Activated naive CD4-positive, alpha-beta T cell treated with anti-CD3 and anti-CD28 coated beads, Interleukin-2, amount 50 U/mL, for 72 hours (primary cell): ENCODE results near the gene KANK2. TPM values are rescaled to one million over a fixed set of nuclear protein-coding genes. Genes with fewer than 3 reads are reported as not detected.

ENCODE experiments used
- ATAC-seq, 2 donors: fragments of 150-1000 bp; cut with Tn5 transposase; 2 replicates each; pipeline ENCODE4 v1.10.0; 2021; ENCODE audit warnings: mild to moderate bottlenecking in 2 of 2, moderate library complexity in 2 of 2
- DNase-seq, 2 donors: peaks; one replicate each; pipeline ENCODE4 v3.0.0; 2021 to 2022; ENCODE audit warnings: low spot score in 2 of 2
- H3K27ac Mint-ChIP-seq, 2 donors: one replicate each; pipeline ENCODE4 v1.8.0; 2022; ENCODE audit warnings: mild to moderate bottlenecking in 2 of 2, mixed read lengths in 2 of 2
- H3K36me3 Mint-ChIP-seq, 2 donors: one replicate each; pipeline ENCODE4 v1.8.0; 2022; ENCODE audit warnings: mixed read lengths in 2 of 2
- H3K9me3 Mint-ChIP-seq, 2 donors: one replicate each; pipeline ENCODE4 v1.8.0; 2022; ENCODE audit warnings: mixed read lengths in 2 of 2
- total RNA-seq, 2 donors: library from RNA; stranded (reverse); gene quantifications; one replicate each; pipeline ENCODE4 v1.2.3, GENCODE V29; 2022

KANK2 gene
- total RNA-seq, 2 donors from 2014 or later: 1.6 to 5.5 TPM

DNA sequence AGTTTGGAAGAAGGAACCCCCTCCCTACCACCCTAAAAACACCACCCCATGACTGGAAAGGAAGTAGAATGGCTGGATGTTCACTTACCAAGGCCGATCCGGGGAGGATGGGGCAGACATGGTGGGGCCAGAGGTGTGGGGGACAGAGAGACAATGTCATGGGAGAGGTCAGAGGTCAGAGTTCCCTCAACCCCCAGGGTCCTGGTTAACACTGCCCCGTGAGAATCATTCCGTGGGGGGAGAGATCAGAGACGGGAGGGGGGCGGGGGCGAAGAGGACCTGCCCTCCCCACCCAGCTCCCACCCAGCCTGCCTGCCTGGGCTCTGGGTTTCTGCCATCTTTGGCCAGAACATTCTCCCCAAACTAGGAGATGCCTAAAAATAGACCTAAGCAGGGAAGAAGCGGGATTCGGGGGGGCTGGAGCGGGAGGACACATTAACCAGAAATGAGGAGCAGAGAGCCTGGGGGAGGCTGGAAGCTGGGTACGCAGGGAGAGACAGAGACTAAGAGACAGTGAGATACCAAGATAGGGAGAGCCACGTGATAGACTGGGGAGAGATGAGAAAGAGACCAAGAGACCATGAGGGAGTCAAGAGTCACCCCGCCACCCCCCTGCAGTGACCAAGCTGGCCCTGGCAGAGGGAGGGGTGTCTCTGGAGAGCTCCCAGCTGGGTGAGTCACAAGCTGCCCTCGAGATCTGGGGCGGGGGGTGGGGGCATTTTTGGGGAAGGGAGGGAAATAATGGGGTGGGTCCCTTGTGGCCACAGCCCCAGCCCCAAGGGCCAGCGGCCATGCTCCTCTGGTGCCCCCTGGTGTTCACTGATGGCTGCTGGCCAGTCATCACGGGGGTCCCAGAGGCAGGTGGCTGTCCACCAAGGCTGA, 6.1 kb upstream of the KANK2 start:
- no peaks in the 10 kb centered on the region for H3K9me3 Mint-ChIP-seq
- no peaks in the 10 kb centered on the region for H3K36me3 Mint-ChIP-seq
- peak; percentile 54 to 68 for ATAC-seq
- peak in 1 of 2 donors; percentile 60 for DNase-seq
- H3K27ac Mint-ChIP-seq: no peak overlapping the region

DNA sequence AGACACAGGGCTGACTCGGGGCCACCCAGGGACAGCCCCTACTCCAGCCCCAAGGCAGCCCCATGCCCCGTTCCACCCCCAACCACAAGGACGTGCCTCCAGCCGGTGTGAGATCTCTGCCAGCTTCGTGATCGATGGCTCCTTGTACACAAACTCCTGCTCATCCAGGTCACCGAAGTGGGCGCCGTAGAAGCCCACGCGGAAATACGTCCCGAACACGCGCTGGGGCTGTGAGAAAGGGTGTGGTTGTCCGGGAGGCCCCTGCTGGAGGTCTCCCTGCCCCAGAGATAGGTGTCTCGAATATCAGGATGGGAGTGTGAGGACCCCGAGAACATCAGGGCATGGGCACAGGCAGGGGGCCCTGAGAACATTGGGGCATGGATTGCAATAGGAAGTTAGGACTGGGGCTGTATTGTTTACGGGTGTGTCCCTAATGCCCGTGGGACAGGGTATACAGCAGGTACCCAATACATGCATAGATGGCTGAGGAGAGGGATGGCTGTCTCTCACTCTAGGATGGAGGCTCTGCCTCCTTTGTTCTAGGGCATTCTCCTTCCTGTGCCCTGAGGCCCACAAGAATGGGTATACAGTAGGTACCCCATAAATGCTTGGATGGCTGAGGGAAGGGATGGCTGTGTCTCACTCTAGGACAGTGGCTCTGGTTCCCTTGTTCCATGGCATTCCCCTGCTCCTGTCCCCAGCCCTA, 5.3 kb upstream of the KANK2 start:
- Mint-ChIP-seq H3K27ac (peak overlapping the region in 1 of 2 donors; percentile 86), H3K9me3 (no peaks in the 10 kb centered on the region), H3K36me3 (no peaks in the 10 kb centered on the region)
- no peak for DNase-seq
- ATAC-seq: no peak

DNA sequence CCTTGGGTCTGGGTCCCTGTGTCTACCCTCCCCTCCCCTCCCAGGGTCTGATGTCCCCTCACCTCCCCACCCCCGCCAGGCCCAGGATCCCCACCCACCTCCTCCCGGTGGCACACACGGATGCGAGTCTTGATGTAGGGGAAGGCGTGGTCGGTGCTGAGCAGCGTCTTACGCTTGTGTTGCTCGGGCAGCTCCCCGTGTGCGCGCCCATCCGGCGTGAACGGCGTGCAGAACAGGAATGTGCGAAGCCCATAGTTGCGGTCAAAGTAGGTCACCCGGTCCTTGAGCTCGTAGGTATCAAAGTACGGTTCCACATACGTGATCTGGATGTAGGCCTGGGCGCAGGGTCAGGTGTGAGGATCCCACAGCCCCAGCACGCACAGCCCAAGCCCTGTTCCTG, 4.4 kb upstream of the KANK2 start:
- DNase-seq (no peak), ATAC-seq (no peak)
- Mint-ChIP-seq H3K9me3 (no peaks in the 10 kb centered on the region), H3K36me3 (no peaks in the 10 kb centered on the region), H3K27ac (no peak overlapping the region)

DNA sequence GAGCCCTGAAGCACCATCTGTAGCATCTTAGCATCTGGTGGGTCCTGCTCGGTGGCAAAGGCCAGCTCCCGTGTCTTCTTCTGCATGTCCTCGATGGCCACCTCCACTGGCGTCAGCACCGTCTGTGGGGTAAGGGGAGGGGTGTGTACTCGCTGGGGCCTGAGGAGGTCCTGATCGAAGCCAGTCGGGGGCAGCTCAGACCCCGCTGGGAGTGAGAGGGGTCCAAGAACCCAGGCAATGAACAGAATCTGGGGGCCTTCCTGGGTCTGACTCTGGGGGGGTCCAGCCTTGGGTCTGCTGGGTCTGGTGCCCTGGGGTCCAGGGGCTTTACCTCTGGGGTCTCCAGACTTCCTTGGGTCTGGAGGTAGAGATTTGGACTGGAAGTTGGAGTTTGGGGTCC, 3.6 kb upstream of the KANK2 start:
- Mint-ChIP-seq H3K36me3 (no peaks in the 10 kb centered on the region), H3K27ac (no peak overlapping the region), H3K9me3 (no peaks in the 10 kb centered on the region)
- ATAC-seq (no peak), DNase-seq (no peak)

DNA sequence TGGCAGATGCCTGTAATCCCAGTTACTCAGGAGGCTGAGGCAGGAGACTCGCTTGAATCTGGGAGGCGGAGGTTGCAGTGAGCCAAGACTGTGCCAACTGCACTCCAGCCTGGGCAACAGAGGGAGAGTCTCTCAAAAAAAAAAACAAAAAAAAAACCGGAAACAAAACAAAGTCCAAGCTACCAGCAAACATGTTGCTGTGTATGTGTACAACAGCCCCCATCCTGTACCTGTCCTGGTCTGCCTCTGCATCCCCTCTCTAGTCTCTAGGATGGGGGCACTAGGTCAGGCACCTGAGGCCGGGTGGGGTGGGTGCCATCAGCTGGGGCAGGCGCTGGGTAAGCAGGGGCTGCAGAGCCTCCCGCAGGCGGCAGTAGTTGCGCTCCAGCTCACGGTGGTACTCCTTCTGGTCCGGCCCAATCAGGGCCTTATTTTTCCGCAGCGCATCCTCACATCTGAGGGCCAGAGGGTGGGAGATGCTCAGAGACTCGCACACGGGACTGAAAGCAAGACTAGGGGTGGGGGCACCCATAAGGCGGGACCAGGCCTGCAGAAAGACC, 2.8 kb upstream of the KANK2 start:
- DNase-seq (no peak), ATAC-seq (no peak)
- no peaks in the 10 kb centered on the region for H3K9me3 Mint-ChIP-seq
- no peaks in the 10 kb centered on the region for H3K36me3 Mint-ChIP-seq
- no peak overlapping the region for H3K27ac Mint-ChIP-seq

DNA sequence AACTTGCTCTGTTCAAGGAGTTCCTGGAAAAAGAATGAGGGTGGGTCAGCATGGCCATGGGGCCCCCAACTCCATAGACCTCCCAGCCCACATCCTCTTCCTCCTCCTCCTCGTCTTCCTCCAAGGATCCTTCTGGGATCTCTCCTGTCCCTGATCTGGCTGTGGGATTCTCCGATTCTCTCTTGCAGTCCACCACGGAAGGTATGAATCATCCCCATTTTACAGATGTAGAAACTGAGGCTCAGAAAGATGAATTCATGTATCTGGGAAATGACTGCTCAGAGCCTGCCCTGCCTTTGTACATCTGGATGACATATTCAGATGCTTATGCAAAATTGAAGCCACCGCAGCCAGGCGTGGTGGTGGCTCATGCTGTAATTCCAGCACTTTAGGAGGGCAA, 2.2 kb upstream of the KANK2 start:
- H3K36me3 Mint-ChIP-seq: no peaks in the 10 kb centered on the region
- H3K9me3 Mint-ChIP-seq: no peaks in the 10 kb centered on the region
- ATAC-seq (no peak), DNase-seq (no peak)
- no peak overlapping the region for H3K27ac Mint-ChIP-seq

DNA sequence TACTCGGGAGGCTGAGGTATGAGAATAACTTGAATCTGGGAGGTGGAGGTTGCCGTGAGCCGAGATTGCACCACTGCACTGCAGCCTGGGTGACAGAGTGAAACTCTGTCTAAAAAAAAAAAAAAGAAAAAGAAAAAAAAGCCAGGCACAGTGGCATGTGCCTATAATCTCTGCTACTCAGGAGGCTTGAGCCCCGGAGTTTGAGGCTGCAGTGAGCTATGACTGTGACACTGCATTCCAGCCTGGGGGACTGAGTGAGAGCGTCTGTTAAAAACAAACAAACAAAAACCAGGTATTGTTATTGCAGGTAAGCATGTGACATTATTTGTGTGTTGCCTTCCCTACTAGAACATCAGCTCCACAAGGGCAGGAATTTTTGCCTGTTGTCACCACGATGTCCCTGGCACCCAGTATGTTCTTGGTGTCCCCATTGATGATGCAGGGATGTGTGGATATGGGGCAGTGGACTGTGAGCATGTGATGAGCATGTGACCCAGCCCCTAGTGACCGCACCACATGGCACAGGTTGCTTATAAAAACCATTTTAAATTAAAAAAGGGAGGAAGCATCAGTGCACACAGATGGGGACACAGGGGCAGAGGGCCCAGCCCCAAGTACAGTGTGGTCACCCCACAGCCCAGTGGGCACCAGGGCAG, 1.6 kb upstream of the KANK2 start:
- Mint-ChIP-seq H3K9me3 (no peaks in the 10 kb centered on the region), H3K27ac (no peak overlapping the region), H3K36me3 (no peaks in the 10 kb centered on the region)
- ATAC-seq: no peak
- no peak for DNase-seq

DNA sequence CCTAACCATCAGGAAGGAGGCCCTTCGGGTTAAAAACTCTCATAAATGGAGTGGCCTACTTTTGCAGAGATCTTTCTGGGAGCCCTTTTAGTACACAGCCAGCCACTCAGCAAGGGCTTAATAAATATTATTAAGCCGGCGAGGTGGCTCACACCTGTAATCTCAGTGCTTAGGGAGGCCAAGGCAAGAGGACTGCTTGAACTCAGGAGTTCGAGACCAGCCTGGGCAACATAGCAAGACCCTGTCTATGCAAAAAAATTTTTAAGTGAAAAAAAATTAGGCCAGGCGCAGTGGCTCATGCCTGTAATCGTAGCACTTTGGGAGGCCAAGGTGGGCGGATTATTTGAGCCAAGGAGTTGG, 810 bp upstream of the KANK2 start:
- no peaks in the 10 kb centered on the region for H3K9me3 Mint-ChIP-seq
- ATAC-seq (no peak), DNase-seq (no peak)
- H3K36me3 Mint-ChIP-seq: no peaks in the 10 kb centered on the region
- no peak overlapping the region for H3K27ac Mint-ChIP-seq

DNA sequence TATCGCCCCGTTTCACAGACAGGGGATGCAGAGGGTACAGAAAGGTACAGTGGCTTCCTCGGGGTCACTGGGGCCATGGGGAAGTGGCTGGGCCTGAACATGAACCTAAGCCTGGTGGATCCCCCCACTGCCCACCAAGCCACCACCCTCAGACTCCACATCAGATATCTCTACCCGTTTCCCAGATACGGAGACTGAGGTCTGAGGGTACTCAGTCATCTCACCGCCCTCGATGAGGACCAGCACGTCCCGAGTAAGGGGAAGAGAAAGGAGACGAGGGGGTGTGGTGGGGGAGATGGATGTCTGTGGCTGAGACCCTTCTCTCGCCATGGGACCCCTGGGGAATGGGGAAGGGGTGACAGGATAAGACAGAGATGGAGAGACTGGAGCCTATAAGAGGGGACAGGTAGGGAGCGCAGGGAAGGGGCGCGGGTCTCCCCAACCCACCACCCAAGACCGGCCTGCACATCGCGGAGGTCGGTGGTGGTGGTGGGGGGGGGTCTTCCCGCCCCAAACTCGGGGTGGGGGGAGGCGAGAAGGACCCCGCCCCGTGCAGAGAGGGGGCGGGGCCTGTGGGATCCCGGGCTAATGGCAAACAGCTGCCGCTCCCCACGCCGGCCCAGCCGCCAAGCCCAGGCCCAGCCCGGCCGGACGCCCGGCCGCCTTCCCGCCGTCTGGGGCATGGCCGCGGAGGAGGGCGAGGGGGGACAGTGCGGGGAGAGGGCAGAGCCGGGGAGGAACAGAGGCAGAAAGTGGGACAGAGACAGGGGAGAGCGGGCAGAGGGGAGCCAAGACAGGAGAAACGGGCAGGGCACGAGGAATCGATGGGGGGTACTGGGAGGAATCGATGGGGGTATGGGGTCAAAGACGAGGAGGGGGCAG, 698 bp downstream of the KANK2 start:
- ATAC-seq: peak in 1 of 2 donors; percentile 2
- no peak overlapping the region for H3K27ac Mint-ChIP-seq
- peak in 1 of 2 donors; percentile 20 for DNase-seq
- no peaks in the 10 kb centered on the region for H3K9me3 Mint-ChIP-seq
- H3K36me3 Mint-ChIP-seq: no peaks in the 10 kb centered on the region

DNA sequence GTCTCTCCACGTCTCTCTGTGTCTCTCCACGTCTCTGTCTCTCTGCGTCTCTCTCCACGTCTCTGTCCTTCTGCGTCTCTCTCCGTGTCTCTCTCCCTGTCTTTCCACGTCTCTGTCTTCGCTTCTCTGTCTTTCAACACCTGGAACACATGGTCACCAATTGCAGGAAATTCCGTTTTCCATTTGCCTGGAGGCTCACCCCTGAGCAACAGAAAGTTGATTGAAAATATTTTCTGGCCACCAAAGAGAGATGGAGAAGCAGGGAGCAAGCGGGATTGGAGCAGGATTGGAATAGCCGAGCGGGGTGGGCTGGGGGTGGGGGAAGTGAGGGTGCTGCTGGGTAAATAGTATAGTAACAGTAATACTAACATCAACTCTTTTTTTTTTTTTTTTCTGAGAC, 1.7 kb downstream of the KANK2 start:
- H3K9me3 Mint-ChIP-seq: no peaks in the 10 kb centered on the region
- no peak overlapping the region for H3K27ac Mint-ChIP-seq
- no peak for ATAC-seq
- DNase-seq: no peak
- H3K36me3 Mint-ChIP-seq: no peaks in the 10 kb centered on the region

DNA sequence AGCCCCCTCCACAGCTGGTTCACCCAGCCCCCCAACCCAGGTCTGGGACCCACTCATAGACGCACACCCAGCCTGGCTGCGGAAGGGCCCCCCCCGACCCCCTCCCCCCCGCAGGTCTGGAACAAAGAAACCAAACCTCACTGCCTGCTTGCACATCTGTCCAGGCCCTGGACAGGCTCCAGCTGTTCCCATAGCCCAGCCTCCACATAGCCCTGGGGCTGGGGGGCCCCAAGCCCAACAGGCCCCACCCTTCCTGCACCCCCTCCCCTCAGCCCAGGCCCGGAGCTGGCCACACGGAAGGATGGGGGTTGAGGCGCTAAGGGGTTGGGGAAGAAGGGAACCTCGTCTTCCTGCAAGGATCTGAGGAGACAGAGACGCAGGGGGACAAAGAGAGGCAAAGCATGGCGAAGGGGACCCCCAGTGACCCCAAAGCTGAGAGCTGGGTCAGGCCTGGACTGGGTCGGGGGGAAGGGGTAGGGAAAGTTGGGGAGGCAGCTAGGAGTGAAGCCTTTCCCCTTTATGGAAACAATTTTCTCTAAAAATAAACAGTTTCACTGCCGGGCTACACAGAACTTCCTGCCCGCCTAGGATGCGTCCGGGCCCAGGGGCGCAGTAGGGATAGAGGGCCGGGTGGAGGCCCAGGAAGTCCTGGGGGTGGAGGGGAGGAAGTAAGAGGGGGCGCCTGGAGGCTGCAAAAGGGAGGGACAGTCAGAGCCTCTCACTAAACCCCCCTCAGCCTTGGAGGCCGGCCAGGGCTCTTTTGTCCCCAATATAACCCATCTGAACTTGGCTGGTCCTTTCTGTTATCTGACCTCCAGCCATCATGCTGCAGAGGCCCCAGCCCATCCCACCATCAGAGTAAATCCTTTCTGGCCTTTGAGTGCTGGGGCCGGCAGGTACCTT, 2.4 kb downstream of the KANK2 start:
- H3K9me3 Mint-ChIP-seq: no peaks in the 10 kb centered on the region
- no peak for ATAC-seq
- no peaks in the 10 kb centered on the region for H3K36me3 Mint-ChIP-seq
- no peak overlapping the region for H3K27ac Mint-ChIP-seq
- no peak for DNase-seq

DNA sequence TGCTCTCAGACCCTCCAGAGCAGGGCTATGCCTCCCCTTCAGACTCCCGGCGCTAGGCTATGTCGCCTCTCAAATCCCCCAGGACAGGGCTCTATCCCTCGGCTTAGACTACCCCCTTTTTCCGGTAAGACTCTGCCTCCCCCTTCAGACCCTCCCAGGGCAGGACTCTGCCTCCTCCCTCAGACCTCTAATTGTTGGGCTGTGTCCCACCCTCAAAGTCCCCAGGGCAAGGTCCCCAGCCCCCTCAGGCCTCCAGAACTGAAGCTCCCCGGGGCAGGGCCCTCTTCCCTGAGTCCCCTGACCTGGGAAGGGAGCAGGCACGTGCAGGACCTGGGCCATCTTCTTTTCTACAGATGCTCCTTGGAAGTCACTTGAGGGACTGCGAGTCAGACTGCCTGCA, 3.2 kb downstream of the KANK2 start:
- DNase-seq: no peak

DNA sequence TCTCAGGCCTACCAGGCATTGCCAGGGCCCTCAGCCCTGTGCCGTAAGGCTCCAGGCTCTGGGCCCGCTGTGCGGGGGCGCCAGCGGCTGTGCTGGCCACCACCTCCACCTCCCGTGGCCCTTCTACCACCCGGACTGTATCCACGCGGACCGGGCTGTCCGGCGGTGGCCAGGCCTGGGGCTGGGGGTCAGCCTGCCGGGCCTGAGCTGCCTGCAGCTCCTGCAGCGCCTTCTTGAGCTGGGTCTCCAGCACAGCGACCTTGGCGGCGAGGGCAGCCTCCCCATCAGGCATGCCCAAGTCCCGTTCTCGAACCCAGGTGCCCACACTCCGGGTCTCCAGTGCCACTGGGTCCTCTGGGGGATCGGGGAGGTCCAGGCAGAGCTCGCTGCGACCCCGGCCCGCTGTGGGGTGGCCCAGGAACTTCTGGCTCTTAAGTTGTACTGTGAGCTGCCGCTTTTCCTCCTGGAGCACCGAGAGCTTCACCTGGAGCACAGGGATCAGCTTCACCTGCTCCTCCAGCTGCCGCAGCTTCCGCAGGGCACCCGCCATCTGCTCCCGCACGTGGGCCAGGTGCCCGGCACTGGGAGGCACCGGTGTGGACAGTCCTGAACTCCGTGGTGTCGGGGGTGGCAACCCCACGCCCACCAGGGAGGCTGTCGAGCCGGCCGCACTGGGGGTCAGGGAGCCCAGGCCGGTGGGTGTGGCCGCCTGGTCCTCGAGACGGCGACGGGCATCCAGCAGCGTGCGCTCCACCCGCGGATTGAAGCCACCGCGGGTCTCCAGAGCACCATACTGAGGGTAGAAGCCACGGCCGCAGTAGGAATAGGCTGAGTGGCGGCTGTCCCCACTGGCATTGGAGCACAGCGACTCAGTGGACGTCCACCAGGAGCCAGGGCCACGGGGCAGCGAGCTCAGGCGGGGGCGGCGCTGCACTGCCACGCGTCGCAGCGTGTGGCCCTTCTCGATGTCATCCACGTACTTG, 4.1 kb downstream of the KANK2 start:
- Mint-ChIP-seq H3K9me3 (no peaks in the 10 kb centered on the region), H3K27ac (no peak overlapping the region), H3K36me3 (no peaks in the 10 kb centered on the region)
- no peak for DNase-seq
- no peak for ATAC-seq

More for the DNA sequence above, 3.2 kb downstream of the KANK2 start:
- H3K36me3 Mint-ChIP-seq: no peaks in the 10 kb centered on the region
- ATAC-seq: no peak
- H3K9me3 Mint-ChIP-seq: no peaks in the 10 kb centered on the region
- no peak overlapping the region for H3K27ac Mint-ChIP-seq

DNA sequence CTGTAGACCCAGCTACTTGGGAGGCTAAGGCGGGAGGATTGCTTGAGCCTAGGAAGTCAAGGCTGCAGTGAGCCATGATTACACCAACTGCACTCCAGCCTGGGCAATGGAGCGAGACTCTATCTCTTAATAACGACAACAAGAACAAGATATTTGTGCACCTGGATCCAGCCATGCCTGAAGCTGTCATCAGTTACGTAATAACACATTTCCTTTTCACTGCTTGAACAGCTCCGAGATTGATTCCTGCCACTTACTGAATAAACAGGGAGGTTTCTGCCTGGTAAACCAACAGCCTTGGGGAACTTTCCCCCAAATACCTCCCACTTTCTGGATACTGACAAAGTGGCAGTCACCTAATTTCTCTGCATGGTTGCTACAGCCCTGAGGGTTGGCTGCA, 5.4 kb downstream of the KANK2 start:
- Mint-ChIP-seq H3K36me3 (no peaks in the 10 kb centered on the region), H3K27ac (no peak overlapping the region), H3K9me3 (no peaks in the 10 kb centered on the region)
- no peak for DNase-seq
- no peak for ATAC-seq
